Activated CD4-positive, alpha-beta T cell treated with anti-CD3 and anti-CD28 coated beads for 1 hour (primary cell): Measurements from ENCODE around the gene DISC1.
"Not testable (repeated sequence)": the region's sequence is repeated elsewhere in the genome, so short reads cannot be mapped to it uniquely, and the experiment has no call there.

Source experiments
- DNase-seq: peaks from one replicate; pipeline ENCODE4 v3.0.0-alpha.2; 2020

The DISC1 gene

GRCh38 chr1:231705806-231706760 is 79.5 kb downstream of the DISC1 start:
- no peak for DNase-seq

- DNase-seq = no peak
Observed at GRCh38 chr1:231706934-231707333, 80.3 kb downstream of the DISC1 start.

GRCh38 chr1:231707407-231707806 is 80.8 kb downstream of the DISC1 start:
- no peak for DNase-seq

GRCh38 chr1:231708394-231708793 is 81.8 kb downstream of the DISC1 start:
- DNase-seq = no peak

GRCh38 chr1:231714440-231714839 is 87.8 kb downstream of the DISC1 start:
- no peak for DNase-seq

- DNase-seq = no peak
Observed at GRCh38 chr1:231715816-231716722, 89.5 kb downstream of the DISC1 start.

GRCh38 chr1:231716879-231717278 is 90.3 kb downstream of the DISC1 start:
- DNase-seq = no peak

GRCh38 chr1:231719485-231720183 is 93.0 kb downstream of the DISC1 start:
- no peak for DNase-seq

- no peak for DNase-seq
Observed at GRCh38 chr1:231720652-231721325, 94.2 kb downstream of the DISC1 start.

- no peak for DNase-seq
Observed at GRCh38 chr1:231721436-231721835, 94.8 kb downstream of the DISC1 start.

GRCh38 chr1:231722356-231722755 is 95.8 kb downstream of the DISC1 start:
- DNase-seq = no peak

- no peak for DNase-seq
Observed at GRCh38 chr1:231723146-231723545, 96.6 kb downstream of the DISC1 start.

- DNase-seq = no peak
Observed at GRCh38 chr1:231724041-231724440, 97.5 kb downstream of the DISC1 start.

- no peak for DNase-seq
Observed at GRCh38 chr1:231724876-231725647, 98.5 kb downstream of the DISC1 start.

GRCh38 chr1:231727171-231727570 is 100.6 kb downstream of the DISC1 start:
- DNase-seq = no peak

- DNase-seq = not testable (repeated sequence)
Observed at GRCh38 chr1:231728987-231729386, 102.4 kb downstream of the DISC1 start.

- DNase-seq = no peak
Observed at GRCh38 chr1:231729544-231729943, 103.0 kb downstream of the DISC1 start.

- DNase-seq = no peak
Observed at GRCh38 chr1:231731268-231731667, 104.7 kb downstream of the DISC1 start.

GRCh38 chr1:231733063-231733462 is 106.5 kb downstream of the DISC1 start:
- no peak for DNase-seq

- no peak for DNase-seq
Observed at GRCh38 chr1:231733672-231734071, 107.1 kb downstream of the DISC1 start.

GRCh38 chr1:231734417-231734816 is 107.8 kb downstream of the DISC1 start:
- DNase-seq = no peak

GRCh38 chr1:231735411-231735810 is 108.8 kb downstream of the DISC1 start:
- no peak for DNase-seq
